ENCODE measurements around the gene L1TD1.

The L1TD1 gene

GRCh38 chr1:62260688-62261087 is 66.0 kb downstream of the L1TD1 start:
- TF ChIP-seq POLR2A (IDR thresholded peaks at IDR 0.05; ENCODE audit: extremely low read depth, insufficient read length) (no peak), MAX (IDR thresholded peaks at IDR 0.05; ENCODE audit: low read depth, low read length) (no peak), CTCF (IDR thresholded peaks at IDR 0.05; ENCODE audit: low read depth, low read length) (no peak), MYC (IDR thresholded peaks at IDR 0.05; ENCODE audit: low read depth, low read length) (no peak)
- H3K4me3 ChIP-seq (ENCODE audit: low read depth, low read length), result no peak overlapping the region
- no peak for DNase-seq (ENCODE audit: low read depth)

Measured in NB4 (cell line).